ENCODE measurements around the gene PPARA. TPM values are rescaled to one million over a fixed set of nuclear protein-coding genes. Genes with fewer than 3 reads are reported as not detected.
A peak's percentile ranks its signal among the peaks of the same experiment; 100 is the strongest.

Gene PPARA
- total RNA-seq, 6 donors from 2014 or later, result 10.2 to 27.0 (median 20.9) TPM

DNA sequence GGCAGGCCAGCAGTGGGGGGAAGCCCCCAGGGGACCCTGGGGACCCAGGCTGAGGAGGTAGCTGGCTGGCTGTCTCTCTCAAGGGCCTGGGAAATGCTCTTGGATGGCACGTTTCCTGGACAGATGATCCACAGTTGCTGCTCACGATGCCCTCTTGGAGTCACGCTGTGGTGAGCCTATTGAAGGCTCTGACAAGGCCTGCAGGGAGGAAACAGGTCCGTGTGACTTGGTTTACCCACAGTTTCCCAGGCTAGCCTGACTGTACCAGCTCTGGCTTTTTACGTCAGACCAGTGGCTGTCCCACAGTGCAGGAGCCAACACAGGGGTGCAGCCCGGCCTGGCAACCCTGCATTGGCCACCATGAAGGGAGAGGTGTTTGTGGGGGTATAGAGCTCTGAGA, 29.2 kb upstream of the PPARA start:
- Histone ChIP-seq H3K36me3 (no peaks in the 10 kb centered on the region), H3K9me3 (no peaks in the 10 kb centered on the region), H3K4me1 (peaks cover 13 to 18% (median 15%) of the 10 kb centered on the region in 4 donors), H3K27ac (no peak overlapping the region), H3K4me3 (no peak overlapping the region), H3K27me3 (no peaks in the 10 kb centered on the region)
- TF ChIP-seq POLR2AphosphoS5 (IDR thresholded peaks at IDR 0.05) (no peak), POLR2A (IDR thresholded peaks at IDR 0.05) (no peak), EP300 (IDR thresholded peaks at IDR 0.05) (no peak)
- TF ChIP-seq, protein P1, sequence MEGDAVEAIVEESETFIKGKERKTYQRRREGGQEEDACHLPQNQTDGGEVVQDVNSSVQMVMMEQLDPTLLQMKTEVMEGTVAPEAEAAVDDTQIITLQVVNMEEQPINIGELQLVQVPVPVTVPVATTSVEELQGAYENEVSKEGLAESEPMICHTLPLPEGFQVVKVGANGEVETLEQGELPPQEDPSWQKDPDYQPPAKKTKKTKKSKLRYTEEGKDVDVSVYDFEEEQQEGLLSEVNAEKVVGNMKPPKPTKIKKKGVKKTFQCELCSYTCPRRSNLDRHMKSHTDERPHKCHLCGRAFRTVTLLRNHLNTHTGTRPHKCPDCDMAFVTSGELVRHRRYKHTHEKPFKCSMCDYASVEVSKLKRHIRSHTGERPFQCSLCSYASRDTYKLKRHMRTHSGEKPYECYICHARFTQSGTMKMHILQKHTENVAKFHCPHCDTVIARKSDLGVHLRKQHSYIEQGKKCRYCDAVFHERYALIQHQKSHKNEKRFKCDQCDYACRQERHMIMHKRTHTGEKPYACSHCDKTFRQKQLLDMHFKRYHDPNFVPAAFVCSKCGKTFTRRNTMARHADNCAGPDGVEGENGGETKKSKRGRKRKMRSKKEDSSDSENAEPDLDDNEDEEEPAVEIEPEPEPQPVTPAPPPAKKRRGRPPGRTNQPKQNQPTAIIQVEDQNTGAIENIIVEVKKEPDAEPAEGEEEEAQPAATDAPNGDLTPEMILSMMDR (IDR thresholded peaks at IDR 0.05), result no peak
- 73 to 75% methylated on average over 6 of the region's 6 CpGs for WGBS, 2 donors
- ATAC-seq (ENCODE audit: low FRiP score in 2 of 2), result no peak
- peak in 1 of 2 donors; percentile 23 for DNase-seq

DNA sequence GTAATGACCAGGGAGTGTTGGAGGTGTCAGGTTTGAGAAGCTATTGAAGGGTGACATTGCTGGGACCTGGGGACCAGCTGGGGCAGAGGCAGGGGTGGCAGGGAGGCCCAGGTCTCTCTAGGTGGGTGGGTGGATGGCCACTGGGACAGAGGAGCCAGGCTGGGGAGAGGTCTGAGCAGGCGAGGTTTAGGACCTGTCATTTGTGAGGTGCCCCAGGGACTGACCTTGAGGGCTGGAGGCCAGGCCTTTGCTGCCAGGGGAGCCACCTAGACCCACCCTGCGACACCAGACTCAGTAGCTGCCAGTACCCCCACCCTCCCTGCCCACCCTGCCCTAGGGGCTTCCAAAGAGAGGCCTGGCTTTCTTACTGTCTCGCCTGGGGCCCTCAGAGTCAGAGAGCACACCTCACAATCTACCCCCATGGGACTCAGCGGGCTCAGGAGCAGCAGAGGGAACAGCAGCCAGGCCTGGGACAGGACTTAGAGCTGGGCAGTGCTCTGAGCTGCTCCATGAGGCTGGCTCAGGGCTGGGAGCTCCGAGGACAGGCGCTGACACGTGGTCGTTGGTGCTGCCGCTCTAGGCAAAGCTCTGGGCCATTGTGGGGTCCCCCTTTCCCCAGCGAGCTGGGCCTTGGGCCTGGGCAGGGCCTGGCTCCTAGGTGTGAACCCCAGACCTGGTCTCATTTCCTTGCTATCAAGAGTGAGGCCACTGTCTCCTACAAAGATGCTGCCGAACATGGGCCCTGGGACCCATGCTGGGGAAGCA, 28.6 kb upstream of the PPARA start:
- ATAC-seq (ENCODE audit: low FRiP score in 2 of 2) (no peak), DNase-seq (peak in 1 of 2 donors; percentile 27)
- H3K4me3 ChIP-seq, result no peak overlapping the region
- 76 to 91% methylated on average over 3 to 8 of the region's 11 CpGs for WGBS, 2 donors
- H3K27me3 ChIP-seq, result no peaks in the 10 kb centered on the region
- H3K27ac ChIP-seq, result no peak overlapping the region
- TF ChIP-seq EP300 (IDR thresholded peaks at IDR 0.05), result no peak
- TF ChIP-seq, protein P1 (IDR thresholded peaks at IDR 0.05), result no peak
- no peak for TF ChIP-seq POLR2AphosphoS5 (IDR thresholded peaks at IDR 0.05)
- no peak for TF ChIP-seq POLR2A (IDR thresholded peaks at IDR 0.05)
- H3K9me3 ChIP-seq, result no peaks in the 10 kb centered on the region
- H3K36me3 ChIP-seq, result no peaks in the 10 kb centered on the region
- H3K4me1 ChIP-seq, result peaks cover 6 to 11% (median 8%) of the 10 kb centered on the region in 4 donors

DNA sequence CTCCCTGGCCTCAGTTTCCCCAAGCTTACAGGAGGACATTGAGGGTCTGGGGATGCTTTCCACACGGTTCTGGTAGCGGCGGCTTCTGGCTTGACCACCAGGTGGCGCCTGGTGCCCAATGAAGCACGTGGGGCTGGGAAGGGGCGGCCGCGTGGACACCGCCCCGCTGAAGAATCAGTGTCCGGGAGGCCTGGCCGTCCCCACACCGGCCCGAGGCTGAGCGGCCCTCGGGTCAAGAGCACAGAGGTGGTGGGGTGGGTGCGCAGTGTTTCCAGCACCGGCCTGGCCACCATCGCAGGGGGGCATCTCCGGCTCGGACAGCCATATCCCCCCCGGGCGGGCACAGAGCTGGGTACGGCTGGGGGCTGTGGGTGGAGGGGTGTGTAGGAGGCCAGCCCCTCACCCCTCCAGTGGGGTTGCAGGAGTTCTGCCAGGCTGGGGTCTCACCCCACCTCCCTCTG, 27.8 kb upstream of the PPARA start:
- Histone ChIP-seq H3K36me3 (no peaks in the 10 kb centered on the region), H3K27ac (no peak overlapping the region), H3K9me3 (no peaks in the 10 kb centered on the region), H3K4me3 (peak overlapping the region in 1 of 4 donors; percentile 7), H3K27me3 (no peaks in the 10 kb centered on the region), H3K4me1 (peaks cover 4 to 8% (median 6%) of the 10 kb centered on the region in 4 donors)
- WGBS, 2 donors, result 37 to 40% methylated on average over 1 to 11 of the region's 24 CpGs
- ATAC-seq (ENCODE audit: low FRiP score in 2 of 2), result peak; percentile 32 to 68
- peak; percentile 74 to 92 for DNase-seq
- TF ChIP-seq, protein P1 (IDR thresholded peaks at IDR 0.05), result peak; percentile 85 to 97 (median 95)
- no peak for TF ChIP-seq POLR2A (IDR thresholded peaks at IDR 0.05)

DNA sequence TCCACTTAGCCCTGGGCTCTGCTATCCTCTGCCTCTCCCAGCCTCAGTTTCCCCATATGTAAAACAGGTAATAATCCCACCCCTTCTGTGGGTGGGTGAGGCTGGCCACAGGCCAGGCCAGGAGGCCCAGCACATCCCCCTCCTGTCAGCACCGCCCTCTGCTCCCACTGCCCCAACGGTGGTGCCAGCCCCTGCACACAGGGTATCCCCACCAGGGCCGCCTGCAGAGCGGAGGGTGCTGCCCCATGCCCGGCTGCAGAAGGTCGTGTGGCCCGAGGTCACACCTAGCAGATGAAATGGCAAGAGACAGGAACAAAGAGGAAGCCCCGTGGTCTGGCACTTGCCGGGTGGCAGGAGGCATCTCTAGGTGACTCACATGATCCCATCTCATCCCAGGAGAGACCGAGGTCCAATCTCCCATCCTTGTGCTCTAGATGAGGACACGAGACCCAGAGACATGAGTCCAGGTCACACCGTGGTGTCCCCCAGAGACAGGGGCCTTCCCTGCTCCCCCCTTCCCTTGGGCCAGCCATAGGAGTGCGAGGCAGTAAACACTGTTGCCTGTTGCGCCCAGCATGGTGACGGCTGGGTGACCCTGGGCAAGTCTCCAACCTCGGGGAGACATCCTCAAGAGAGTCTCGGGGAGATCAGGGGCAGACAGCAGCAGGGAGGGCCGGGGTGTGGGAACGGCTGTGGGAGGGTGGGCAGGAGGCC, 27.2 kb upstream of the PPARA start:
- Histone ChIP-seq H3K4me3 (no peak overlapping the region), H3K36me3 (no peaks in the 10 kb centered on the region), H3K27ac (no peak overlapping the region), H3K9me3 (no peaks in the 10 kb centered on the region), H3K4me1 (peaks cover 4 to 8% (median 6%) of the 10 kb centered on the region in 4 donors), H3K27me3 (no peaks in the 10 kb centered on the region)
- no peak for TF ChIP-seq POLR2A (IDR thresholded peaks at IDR 0.05)
- no peak for TF ChIP-seq POLR2AphosphoS5 (IDR thresholded peaks at IDR 0.05)
- TF ChIP-seq EP300 (IDR thresholded peaks at IDR 0.05), result no peak
- TF ChIP-seq, protein P1 (IDR thresholded peaks at IDR 0.05), result no peak
- WGBS, 2 donors, result 76 to 97% methylated on average over 6 to 18 of the region's 19 CpGs
- peak in 1 of 2 donors; percentile 75 for DNase-seq
- ATAC-seq (ENCODE audit: low FRiP score in 2 of 2), result no peak

All from upper lobe of left lung (tissue), 6 donors.